H1 (cell line): ENCODE data around the gene PTPN1. TPM values are rescaled to one million over a fixed set of nuclear protein-coding genes. Genes with fewer than 3 reads are reported as not detected.

Experiments used
- CTCF ChIA-PET: fragments of 300-600 bp; sonication (Branson Sonifier 250); formaldehyde crosslinking; loops from one replicate; lab custom pipeline; 2021; ENCODE audit not compliant: partially characterized antibody; lab: Charles Lee
- POLR2A ChIA-PET: fragments of 300-600 bp; sonication (Branson Sonifier 250); formaldehyde crosslinking; loops from one replicate; lab custom pipeline; 2021; ENCODE audit warnings: inconsistent platforms; ENCODE audit not compliant: partially characterized antibody; lab: Charles Lee
- DNase-seq, 2 experiments: peaks; one replicate each; pipeline versions ENCODE4 v3.0.0 to v3.0.0-alpha.2; 2010 to 2022; ENCODE audit warnings: low spot score in 2 of 2, low read depth in 1 of 2, mixed read lengths in 1 of 2
- FAIRE-seq: peaks from 2 replicates; lab custom pipeline; 2011; peaks lifted over from hg19 to GRCh38; lab: Jason Lieb, UNC
- H2AFZ ChIP-seq: 2 replicates; pipeline ENCODE4 v1.8.1; 2012; ENCODE audit warnings: low read length, inconsistent platforms
- H2AK5ac ChIP-seq: 2 replicates; pipeline ENCODE4 v1.6.1; 2013; ENCODE audit warnings: low read depth, low read length
- H2BK120ac ChIP-seq: replicated peaks from 2 replicates; pipeline ENCODE3; 2013; ENCODE audit warnings: low read depth, low read length, inconsistent platforms
- H2BK12ac ChIP-seq: 2 replicates; pipeline ENCODE4 v1.6.1; 2013; ENCODE audit warnings: low read depth, low read length
- H2BK15ac ChIP-seq: 2 replicates; pipeline ENCODE4 v1.6.1; 2013; ENCODE audit warnings: low read length
- H2BK20ac ChIP-seq: 2 replicates; pipeline ENCODE4 v1.6.1; 2013; ENCODE audit warnings: low read length
- H2BK5ac ChIP-seq: 2 replicates; pipeline ENCODE4 v1.6.1; 2013; ENCODE audit warnings: low read depth, low read length
- H3K14ac ChIP-seq: 2 replicates; pipeline ENCODE4 v1.6.1; 2013; ENCODE audit warnings: inconsistent platforms; ENCODE audit not compliant: insufficient read length
- H3K18ac ChIP-seq: 2 replicates; pipeline ENCODE4 v1.6.1; 2013; ENCODE audit warnings: low read length; ENCODE audit errors: extremely low read depth
- H3K23ac ChIP-seq: 2 replicates; pipeline ENCODE4 v1.6.1; 2013; ENCODE audit warnings: inconsistent platforms; ENCODE audit not compliant: insufficient read length
- H3K23me2 ChIP-seq: 2 replicates; pipeline ENCODE4 v1.6.1; 2013; ENCODE audit warnings: low read depth, low read length
- H3K27ac ChIP-seq: 2 replicates; pipeline ENCODE4 v1.6.1; 2011; ENCODE audit warnings: low read depth, low read length, inconsistent platforms
- H3K27me3 ChIP-seq, 4 experiments: replicated peaks in 1 of 4; 1 replicate in 1 of 4; 2 replicates in 3 of 4; pipeline versions ENCODE4 v1.6.1 to v1.8.1; 2011 to 2013; ENCODE audit warnings: low read length in 3 of 4, mild to moderate bottlenecking in 3 of 4, inconsistent platforms in 2 of 4, mixed read lengths in 2 of 4, moderate library complexity in 1 of 4; ENCODE audit not compliant: control insufficient read depth in 3 of 4, insufficient read depth in 3 of 4; ENCODE audit errors: extremely low read depth in 1 of 4
- H3K36me3 ChIP-seq, 4 experiments: 2 replicates each; pipeline versions ENCODE4 v1.6.1 to v1.8.1; 2011 to 2013; ENCODE audit warnings: mild to moderate bottlenecking in 4 of 4, low read length in 3 of 4, moderate library complexity in 2 of 4, control low read depth in 1 of 4, inconsistent platforms in 1 of 4; ENCODE audit not compliant: insufficient read depth in 4 of 4, control insufficient read depth in 2 of 4
- H3K4ac ChIP-seq: replicated peaks from 2 replicates; pipeline ENCODE3; 2013; ENCODE audit warnings: low read length, low read depth, mixed read lengths, inconsistent platforms; ENCODE audit not compliant: insufficient read length
- H3K4me1 ChIP-seq, 4 experiments: replicated peaks in 1 of 4; 1 replicate in 1 of 4; 2 replicates in 3 of 4; pipeline versions ENCODE4 v1.6.1 to v1.8.1; 2011 to 2013; ENCODE audit warnings: low read length in 3 of 4, inconsistent platforms in 2 of 4, mixed read lengths in 1 of 4; ENCODE audit not compliant: insufficient read depth in 4 of 4, control insufficient read depth in 3 of 4
- H3K4me2 ChIP-seq, 2 experiments: 2 replicates each; pipeline versions ENCODE4 v1.6.1 to v1.8.1; 2011 to 2013; ENCODE audit warnings: low read depth in 2 of 2, low read length in 2 of 2, control low read depth in 1 of 2, inconsistent platforms in 1 of 2, mild to moderate bottlenecking in 1 of 2; ENCODE audit not compliant: insufficient read depth in 1 of 2
- H3K4me3 ChIP-seq, 4 experiments: fragments of 200-600, 300-600 bp in 1 of 4; sonication (generic), shearing (Covaris generic), sonication (Bioruptor Twin) in 1 of 4; 2 replicates each; pipeline versions ENCODE4 v1.5.1 to v1.8.1; 2011 to 2016; ENCODE audit warnings: low read length in 4 of 4, low read depth in 3 of 4, control low read depth in 2 of 4, inconsistent platforms in 2 of 4, mild to moderate bottlenecking in 2 of 4, mixed read lengths in 1 of 4, moderate library complexity in 1 of 4; ENCODE audit not compliant: insufficient read depth in 2 of 4; ENCODE audit errors: extremely low read depth in 1 of 4
- H3K56ac ChIP-seq: replicated peaks from 2 replicates; pipeline ENCODE3; 2013; ENCODE audit warnings: low read depth, mild to moderate bottlenecking, mixed read lengths, low read length, inconsistent platforms; ENCODE audit not compliant: insufficient read length
- H3K79me1 ChIP-seq: 2 replicates; pipeline ENCODE4 v1.6.1; 2013; ENCODE audit warnings: low read depth, low read length, control low read depth
- H3K79me2 ChIP-seq, 2 experiments: 2 replicates each; pipeline versions ENCODE4 v1.6.1 to v1.8.1; 2012 to 2013; ENCODE audit warnings: low read length in 2 of 2, mild to moderate bottlenecking in 2 of 2, inconsistent platforms in 1 of 2; ENCODE audit not compliant: insufficient read depth in 2 of 2, control insufficient read depth in 1 of 2
- H3K9ac ChIP-seq, 4 experiments: replicated peaks in 1 of 4; 1 replicate in 1 of 4; 2 replicates in 3 of 4; pipeline versions ENCODE4 v1.6.1 to v1.8.1; 2011 to 2013; ENCODE audit warnings: low read depth in 3 of 4, low read length in 3 of 4, control low read depth in 2 of 4, mild to moderate bottlenecking in 2 of 4, moderate library complexity in 2 of 4, inconsistent platforms in 1 of 4; ENCODE audit errors: extremely low read depth in 1 of 4
- H3K9me3 ChIP-seq, 2 experiments: 2 replicates each; pipeline versions ENCODE4 v1.6.1 to v1.8.1; 2012 to 2013; ENCODE audit warnings: mild to moderate bottlenecking in 2 of 2, moderate library complexity in 2 of 2, control low read depth in 1 of 2, inconsistent platforms in 1 of 2, low read depth in 1 of 2, low read length in 1 of 2, mixed read lengths in 1 of 2; ENCODE audit not compliant: insufficient read depth in 2 of 2
- H4K20me1 ChIP-seq, 2 experiments: replicated peaks in 1 of 2; 2 replicates each; pipeline versions ENCODE3 to v1.8.1; 2011 to 2013; ENCODE audit warnings: inconsistent platforms in 2 of 2, low read length in 2 of 2, mild to moderate bottlenecking in 1 of 2; ENCODE audit not compliant: insufficient read depth in 2 of 2, control insufficient read depth in 1 of 2
- H4K5ac ChIP-seq: 2 replicates; pipeline ENCODE4 v1.6.1; 2013; ENCODE audit warnings: low read length, low read depth, mixed read lengths, inconsistent platforms; ENCODE audit not compliant: insufficient read length
- H4K8ac ChIP-seq: 2 replicates; pipeline ENCODE4 v1.8.0; 2013; ENCODE audit warnings: mild to moderate bottlenecking, moderate library complexity, low read length, inconsistent platforms; ENCODE audit not compliant: insufficient read depth; ENCODE audit errors: extremely low read depth
- H4K91ac ChIP-seq: replicated peaks from 2 replicates; pipeline ENCODE3; 2013; ENCODE audit warnings: low read length, mixed read lengths, inconsistent platforms; ENCODE audit not compliant: insufficient read length
- CBX8 ChIP-seq: fragments of 300-800, 300-1000 bp; sonication (generic); IDR thresholded peaks from 2 replicates; pipeline ENCODE4 v1.7.1; 2016; ENCODE audit warnings: low read depth, low read length, borderline replicate concordance
- CHD2 ChIP-seq: IDR thresholded peaks from 2 replicates; pipeline ENCODE4 v1.6.1; 2012; ENCODE audit warnings: low read length, improper control_type of control experiment
- CTBP2 ChIP-seq: IDR thresholded peaks from 2 replicates; pipeline ENCODE4 v1.7.0; 2011; ENCODE audit warnings: borderline replicate concordance, mild to moderate bottlenecking, moderate library complexity, mixed read lengths, low read length; ENCODE audit not compliant: insufficient read depth, insufficient read length
- EZH2 ChIP-seq: fragments of 200-600 bp; sonication (generic); IDR thresholded peaks from 2 replicates; pipeline ENCODE4 v1.7.1; 2012; ENCODE audit warnings: low read depth, mild to moderate bottlenecking, moderate library complexity, low read length, inconsistent platforms; ENCODE audit not compliant: severe bottlenecking
- GABPA ChIP-seq: IDR thresholded peaks from 2 replicates; pipeline ENCODE4 v1.6.1; 2011; ENCODE audit warnings: mild to moderate bottlenecking, low read length, moderate library complexity, borderline replicate concordance; ENCODE audit not compliant: insufficient read depth
- HDAC6 ChIP-seq: IDR thresholded peaks from one replicate; pipeline ENCODE4 v1.7.1; 2012; ENCODE audit warnings: low read depth, mild to moderate bottlenecking, inconsistent platforms, low read length, moderate library complexity
- JUN ChIP-seq: IDR thresholded peaks from 2 replicates; pipeline ENCODE4 v1.6.1; 2011; ENCODE audit warnings: low read depth, mild to moderate bottlenecking, improper control_type of control experiment, low read length
- MAFK ChIP-seq: IDR thresholded peaks from 2 replicates; pipeline ENCODE4 v1.6.1; 2012; ENCODE audit warnings: low read depth, mild to moderate bottlenecking, improper control_type of control experiment, low read length
- POLR2A ChIP-seq, 2 experiments: IDR thresholded peaks; 1 replicate in 1 of 2; 2 replicates in 1 of 2; pipeline ENCODE4 v1.6.1; 2011; ENCODE audit warnings: low read depth in 2 of 2, low read length in 2 of 2, mild to moderate bottlenecking in 2 of 2; ENCODE audit errors: control extremely low read depth in 1 of 2
- RAD21 ChIP-seq, 2 experiments: IDR thresholded peaks in 1 of 2; conservative IDR thresholded peaks in 1 of 2; 2 replicates each; pipeline ENCODE4 v1.6.1; 2011; ENCODE audit warnings: low read depth in 2 of 2, low read length in 2 of 2, improper control_type of control experiment in 1 of 2, inconsistent platforms in 1 of 2, mild to moderate bottlenecking in 1 of 2, moderate library complexity in 1 of 2
- RFX5 ChIP-seq: IDR thresholded peaks from 2 replicates; pipeline ENCODE4 v1.6.1; 2011; ENCODE audit warnings: low read depth, low read length, improper control_type of control experiment, borderline replicate concordance
- SIRT6 ChIP-seq: IDR thresholded peaks from one replicate; pipeline ENCODE4 v1.7.1; 2012; ENCODE audit warnings: low read length, inconsistent platforms
- SP1 ChIP-seq: IDR thresholded peaks from 2 replicates; pipeline ENCODE4 v1.6.1; 2011; ENCODE audit warnings: low read depth, low read length
- SUZ12 ChIP-seq: fragments of 200-600 bp; sonication (generic); IDR thresholded peaks from 2 replicates; pipeline ENCODE4 v1.6.1; 2012; ENCODE audit warnings: mild to moderate bottlenecking, inconsistent platforms, low read length, moderate library complexity, mixed read lengths
- WGBS, 2 experiments: shearing (Covaris generic) in 1 of 2; methylation state at CpG; one replicate each; pipeline versions ENCODE4 v1.1.6 to v1.1.7; 2013 to 2015; ENCODE audit warnings: low lambda C conversion rate in 2 of 2, mixed read lengths in 2 of 2, inconsistent platforms in 1 of 2, low coverage in 1 of 2, missing lambda C conversion rate in 1 of 2; ENCODE audit not compliant: insufficient replicate concordance in 2 of 2, insufficient coverage in 1 of 2, insufficient read length in 1 of 2; ENCODE audit errors: extremely low coverage in 1 of 2, missing lambda C conversion rate in 1 of 2; 5-methylcytosine and 5-hydroxymethylcytosine counted together
- polyA plus RNA-seq, 7 experiments: library from polyadenylated mRNA; depleted of rRNA in 3 of 7; stranded (reverse) in 5 of 7; unstranded in 2 of 7; fragments of >200 nt in 5 of 7; fragments of 200-250 nt in 2 of 7; gene quantifications; 1 replicate in 5 of 7; 2 replicates in 1 of 7; 4 replicates in 1 of 7; pipeline versions ENCODE4 v1.2.1 to v1.2.3, GENCODE V29; 2011 to 2013; ENCODE audit warnings: missing spikeins in 2 of 7, mixed read lengths in 2 of 7
- total RNA-seq: library from RNA; stranded (reverse); fragmentation: NEBNext Ultra II Directional; extraction: Animal tissue kit (Norgen Biotek cat#: 25700); gene quantifications from 2 replicates; pipeline ENCODE4 v1.2.1, GENCODE V29; 2021

Gene PTPN1
- total and polyA plus RNA-seq, 2 of the 8 experiments (the other 6 are each of a cell fraction or from before 2014, with no cell fraction given): 18.6 to 32.1 TPM

GRCh38 chr20:50528804-50529351, 18.7 kb downstream of the PTPN1 start:
- Histone ChIP-seq H2AFZ (no peak overlapping the region), H3K4me2 (no peak overlapping the region), H3K23ac (no peak overlapping the region), H4K5ac (no peak overlapping the region), H3K9me3 (no peaks in the 10 kb centered on the region), H3K18ac (no peak overlapping the region), H3K79me1 (peaks cover 5% of the 10 kb centered on the region), H2AK5ac (no peak overlapping the region), H3K14ac (no peak overlapping the region), H2BK5ac (no peak overlapping the region), H3K56ac (no peak overlapping the region), H2BK12ac (no peak overlapping the region), H3K27ac (no peak overlapping the region), H4K8ac (no peak overlapping the region), H3K9ac (no peak overlapping the region), H3K79me2 (peaks cover 4 to 63% of the 10 kb centered on the region in 2 experiments; a peak in 3 of 4 replicates), H4K91ac (no peak overlapping the region), H2BK15ac (no peak overlapping the region), H3K4me1 (peaks cover 0 to 6% (median 2%) of the 10 kb centered on the region in 4 experiments; a peak in 3 of 7 replicates), H2BK120ac (no peak overlapping the region), H3K27me3 (no peaks in the 10 kb centered on the region), H3K23me2 (no peaks in the 10 kb centered on the region), H3K4me3 (no peak overlapping the region), H2BK20ac (no peak overlapping the region), H3K4ac (no peak overlapping the region), H4K20me1 (peaks cover 4 to 7% of the 10 kb centered on the region in 2 experiments), H3K36me3 (no peaks in the 10 kb centered on the region)
- CTCF ChIA-PET: interaction anchor here (0.7 to 0.9 kb wide), 3 partner anchors 16 to 46 kb away, joined by 3 read pairs; no protein-coding TSS in a partner anchor
- FAIRE-seq (no peak), DNase-seq (no peak)
- WGBS, 2 experiments: 90% methylated on average over 6 of the region's 6 CpGs; no CpG with 5 or more reads in 1 of the 2 experiments
- POLR2A ChIA-PET: no interaction called here
- TF ChIP-seq CBX8 (no peak), MAFK (no peak), POLR2A (IDR thresholded peaks at IDR 0.05; ENCODE audit: control extremely low read depth in 1 of 2, low read depth in 2 of 2, low read length in 2 of 2) (no peak), RFX5 (no peak), SIRT6 (no peak), RAD21 (IDR thresholded peaks at IDR 0.05 in 1 of 2, conservative IDR thresholded peaks at IDR 0.05 in 1 of 2; ENCODE audit: low read depth in 2 of 2, low read length in 2 of 2) (no peak), JUN (no peak), SUZ12 (no peak), CTBP2 (no peak), EZH2 (no peak), SP1 (no peak), GABPA (no peak), CHD2 (no peak), HDAC6 (no peak)
